Measurements from ENCODE around the gene METTL13. TPM values are rescaled to one million over a fixed set of nuclear protein-coding genes. Genes with fewer than 3 reads are reported as not detected.

The METTL13 gene
- total RNA-seq, 1 donor from 2014 or later: 22.0 TPM

DNA sequence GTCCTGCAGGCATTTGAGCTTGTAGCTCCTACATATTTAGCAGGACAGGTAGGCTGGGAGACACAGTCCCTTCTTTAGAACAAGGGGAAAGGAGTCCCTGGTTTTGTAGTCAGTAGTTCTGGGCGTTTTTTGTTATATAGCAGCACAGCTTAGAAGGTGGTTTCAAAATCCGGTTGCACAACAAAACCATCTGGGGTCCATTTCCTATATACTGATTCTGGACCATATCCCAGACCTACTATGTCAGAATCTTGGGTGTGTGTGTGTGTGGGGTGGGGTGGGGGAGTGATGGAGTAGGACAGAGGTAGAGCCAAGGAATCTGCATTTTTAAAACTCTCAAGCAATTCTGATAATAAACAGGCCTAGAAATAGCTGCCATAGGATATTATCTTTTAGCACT lies 21.6 kb downstream of the METTL13 start:
- no peaks in the 10 kb centered on the region for H3K9me3 Mint-ChIP-seq (ENCODE audit: unreplicated experiment)
- H3K36me3 Mint-ChIP-seq (ENCODE audit: unreplicated experiment): no peaks in the 10 kb centered on the region
- H3K4me3 Mint-ChIP-seq (ENCODE audit: unreplicated experiment): no peak overlapping the region
- no peak overlapping the region for H3K27ac Mint-ChIP-seq (ENCODE audit: unreplicated experiment)
- TF ChIP-seq, protein P1, sequence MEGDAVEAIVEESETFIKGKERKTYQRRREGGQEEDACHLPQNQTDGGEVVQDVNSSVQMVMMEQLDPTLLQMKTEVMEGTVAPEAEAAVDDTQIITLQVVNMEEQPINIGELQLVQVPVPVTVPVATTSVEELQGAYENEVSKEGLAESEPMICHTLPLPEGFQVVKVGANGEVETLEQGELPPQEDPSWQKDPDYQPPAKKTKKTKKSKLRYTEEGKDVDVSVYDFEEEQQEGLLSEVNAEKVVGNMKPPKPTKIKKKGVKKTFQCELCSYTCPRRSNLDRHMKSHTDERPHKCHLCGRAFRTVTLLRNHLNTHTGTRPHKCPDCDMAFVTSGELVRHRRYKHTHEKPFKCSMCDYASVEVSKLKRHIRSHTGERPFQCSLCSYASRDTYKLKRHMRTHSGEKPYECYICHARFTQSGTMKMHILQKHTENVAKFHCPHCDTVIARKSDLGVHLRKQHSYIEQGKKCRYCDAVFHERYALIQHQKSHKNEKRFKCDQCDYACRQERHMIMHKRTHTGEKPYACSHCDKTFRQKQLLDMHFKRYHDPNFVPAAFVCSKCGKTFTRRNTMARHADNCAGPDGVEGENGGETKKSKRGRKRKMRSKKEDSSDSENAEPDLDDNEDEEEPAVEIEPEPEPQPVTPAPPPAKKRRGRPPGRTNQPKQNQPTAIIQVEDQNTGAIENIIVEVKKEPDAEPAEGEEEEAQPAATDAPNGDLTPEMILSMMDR (IDR thresholded peaks at IDR 0.05): no peak
- no peak for DNase-seq (ENCODE audit: extremely low spot score, unreplicated experiment)
- H3K27me3 Mint-ChIP-seq (ENCODE audit: unreplicated experiment): peaks cover 2% of the 10 kb centered on the region
- no peaks in the 10 kb centered on the region for H3K4me1 Mint-ChIP-seq (ENCODE audit: unreplicated experiment)

DNA sequence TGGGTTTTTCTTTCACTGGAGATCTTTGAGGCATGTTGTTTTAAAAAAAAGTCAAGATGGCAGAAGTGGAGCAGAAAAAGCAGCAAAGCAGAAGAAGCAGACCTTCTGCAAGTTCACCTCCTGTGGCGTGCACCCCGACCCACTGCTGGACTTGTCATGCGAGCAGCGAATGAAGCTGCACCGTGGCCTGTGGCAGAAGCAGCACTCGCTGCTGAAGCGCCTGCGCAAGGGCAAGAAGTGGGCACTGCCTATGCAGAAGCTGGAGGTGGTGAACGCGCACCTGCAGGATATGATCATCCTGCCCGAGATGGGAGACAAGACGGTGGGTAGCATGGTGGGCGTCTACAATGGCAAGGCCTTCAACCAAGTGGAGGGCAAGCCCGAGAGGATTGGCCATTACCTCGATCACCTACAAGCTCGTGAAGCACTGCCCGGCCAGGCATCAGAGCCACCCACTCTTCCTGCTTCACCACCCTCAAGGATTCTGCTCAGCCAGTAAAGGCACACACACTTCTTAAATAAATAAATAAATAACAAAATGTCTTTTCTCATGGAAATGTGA lies 22.1 kb downstream of the METTL13 start:
- H3K4me1 Mint-ChIP-seq (ENCODE audit: unreplicated experiment): no peaks in the 10 kb centered on the region
- H3K36me3 Mint-ChIP-seq (ENCODE audit: unreplicated experiment): no peaks in the 10 kb centered on the region
- no peak for DNase-seq (ENCODE audit: extremely low spot score, unreplicated experiment)
- TF ChIP-seq, protein P1 (IDR thresholded peaks at IDR 0.05): no peak
- peaks cover 2% of the 10 kb centered on the region for H3K27me3 Mint-ChIP-seq (ENCODE audit: unreplicated experiment)
- no peaks in the 10 kb centered on the region for H3K9me3 Mint-ChIP-seq (ENCODE audit: unreplicated experiment)
- H3K4me3 Mint-ChIP-seq (ENCODE audit: unreplicated experiment): no peak overlapping the region
- no peak overlapping the region for H3K27ac Mint-ChIP-seq (ENCODE audit: unreplicated experiment)

DNA sequence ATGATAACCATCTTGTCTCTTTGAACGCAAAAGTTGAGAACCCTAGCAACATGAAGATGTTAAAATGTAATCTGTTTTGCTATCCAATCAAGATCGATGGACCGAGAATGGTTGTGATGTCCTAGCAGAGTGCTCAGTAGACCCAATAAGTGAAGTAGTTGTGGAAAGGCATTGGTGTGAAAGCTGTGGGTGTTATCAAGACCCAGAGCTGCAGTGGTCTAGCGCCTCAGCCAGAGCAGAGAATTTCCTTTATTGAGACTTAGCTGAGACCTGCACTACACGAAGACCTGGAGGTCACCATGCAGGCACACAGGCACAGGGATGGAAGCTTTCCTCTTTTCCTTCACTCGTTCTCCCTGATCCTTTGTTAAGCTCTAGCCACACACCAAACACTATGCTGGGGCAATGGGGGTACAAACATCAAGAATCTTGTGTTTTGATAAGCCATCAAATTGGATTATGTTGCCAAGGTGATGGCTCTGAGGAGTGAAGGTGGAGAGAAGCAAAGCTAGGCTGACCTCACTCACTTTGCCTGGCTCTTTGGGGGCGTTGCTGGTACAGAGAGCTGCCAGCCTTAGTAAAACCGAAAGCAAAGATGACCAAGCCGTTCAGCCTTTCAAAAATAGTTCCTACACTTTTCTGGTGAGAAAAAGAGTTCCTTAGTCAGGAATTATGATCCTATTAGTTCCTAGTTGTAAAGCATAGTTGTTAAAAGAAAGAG lies 24.1 kb downstream of the METTL13 start:
- TF ChIP-seq, protein P1 (IDR thresholded peaks at IDR 0.05): no peak
- Mint-ChIP-seq H3K27me3 (ENCODE audit: unreplicated experiment) (peaks cover 2% of the 10 kb centered on the region), H3K9me3 (ENCODE audit: unreplicated experiment) (no peaks in the 10 kb centered on the region), H3K27ac (ENCODE audit: unreplicated experiment) (no peak overlapping the region), H3K36me3 (ENCODE audit: unreplicated experiment) (no peaks in the 10 kb centered on the region), H3K4me3 (ENCODE audit: unreplicated experiment) (no peak overlapping the region), H3K4me1 (ENCODE audit: unreplicated experiment) (no peaks in the 10 kb centered on the region)
- no peak for DNase-seq (ENCODE audit: extremely low spot score, unreplicated experiment)

DNA sequence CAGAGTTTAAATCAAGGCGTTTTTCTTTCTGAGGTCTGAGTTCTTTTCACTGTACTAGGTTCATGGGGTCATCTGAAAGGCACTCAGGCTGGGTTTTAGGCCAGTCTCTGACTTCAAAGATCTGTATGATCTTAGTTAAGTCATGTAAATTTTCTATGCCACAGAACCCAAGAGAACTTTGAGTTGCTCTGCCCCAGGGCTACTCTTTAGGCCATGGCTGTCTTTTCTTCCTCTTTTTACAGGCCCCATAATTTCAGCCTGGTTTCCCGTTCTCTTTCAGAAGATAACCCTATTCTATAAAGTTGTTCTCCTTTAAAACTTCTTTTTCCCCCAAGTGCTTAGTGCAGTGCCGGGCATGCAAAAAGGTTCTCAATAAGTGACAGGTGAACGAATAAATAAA lies 26.1 kb downstream of the METTL13 start:
- Mint-ChIP-seq H3K4me1 (ENCODE audit: unreplicated experiment) (no peaks in the 10 kb centered on the region), H3K9me3 (ENCODE audit: unreplicated experiment) (no peaks in the 10 kb centered on the region), H3K27ac (ENCODE audit: unreplicated experiment) (no peak overlapping the region), H3K36me3 (ENCODE audit: unreplicated experiment) (no peaks in the 10 kb centered on the region), H3K4me3 (ENCODE audit: unreplicated experiment) (no peak overlapping the region), H3K27me3 (ENCODE audit: unreplicated experiment) (peaks cover 2% of the 10 kb centered on the region)
- DNase-seq (ENCODE audit: extremely low spot score, unreplicated experiment): no peak
- TF ChIP-seq, protein P1 (IDR thresholded peaks at IDR 0.05): no peak

DNA sequence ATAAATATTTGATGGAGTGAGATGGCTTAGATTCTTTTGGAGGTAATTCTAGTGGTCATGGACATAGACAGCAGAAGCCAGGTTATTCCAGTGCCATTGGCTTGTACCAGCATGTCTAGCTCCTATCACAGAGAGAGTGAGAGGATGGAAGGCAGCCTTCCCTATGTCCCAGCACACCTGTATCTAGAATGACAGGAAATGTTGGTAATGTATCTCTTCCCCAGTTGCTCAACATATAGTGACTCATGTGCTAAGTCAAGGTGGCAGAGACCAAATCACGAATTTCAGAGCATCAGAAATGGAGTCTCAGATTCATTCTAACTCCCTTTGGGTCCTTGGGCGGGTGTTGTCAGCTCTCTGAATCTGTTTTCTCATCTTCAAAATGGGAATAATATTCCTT lies 28.4 kb downstream of the METTL13 start:
- Mint-ChIP-seq H3K9me3 (ENCODE audit: unreplicated experiment) (no peaks in the 10 kb centered on the region), H3K27ac (ENCODE audit: unreplicated experiment) (no peak overlapping the region), H3K4me1 (ENCODE audit: unreplicated experiment) (no peaks in the 10 kb centered on the region), H3K36me3 (ENCODE audit: unreplicated experiment) (no peaks in the 10 kb centered on the region), H3K4me3 (ENCODE audit: unreplicated experiment) (no peak overlapping the region), H3K27me3 (ENCODE audit: unreplicated experiment) (peaks cover 2% of the 10 kb centered on the region)
- TF ChIP-seq, protein P1 (IDR thresholded peaks at IDR 0.05): no peak
- DNase-seq (ENCODE audit: extremely low spot score, unreplicated experiment): no peak

Data from osteocyte (in vitro differentiated cells).